H9 (cell line): ENCODE measurements around the gene VENTX. TPM values are rescaled to one million over a fixed set of nuclear protein-coding genes. Genes with fewer than 3 reads are reported as not detected.

Experiments
- DNase-seq: peaks from one replicate; pipeline ENCODE4 v3.0.0-alpha.2; 2017
- H2AFZ ChIP-seq: one replicate; pipeline ENCODE4 v1.6.1; 2013; ENCODE audit warnings: mild to moderate bottlenecking, low read length, control low read depth, moderate library complexity
- H2AK5ac ChIP-seq: 2 replicates; pipeline ENCODE4 v1.6.1; 2013; ENCODE audit warnings: low read length, control low read depth, mixed read lengths; ENCODE audit not compliant: insufficient read length
- H2BK120ac ChIP-seq: one replicate; pipeline ENCODE4 v1.6.1; 2013; ENCODE audit warnings: low read depth, mild to moderate bottlenecking, low read length, control low read depth, inconsistent platforms; ENCODE audit not compliant: poor library complexity, severe bottlenecking
- H2BK12ac ChIP-seq: 2 replicates; pipeline ENCODE4 v1.6.1; 2013; ENCODE audit warnings: low read length, control low read depth, mixed read lengths, low read depth; ENCODE audit not compliant: insufficient read length
- H2BK15ac ChIP-seq: 2 replicates; pipeline ENCODE4 v1.6.1; 2013; ENCODE audit warnings: low read depth, low read length, control low read depth
- H2BK20ac ChIP-seq: one replicate; pipeline ENCODE4 v1.6.1; 2013; ENCODE audit warnings: low read depth, mild to moderate bottlenecking, low read length, control low read depth, inconsistent platforms; ENCODE audit not compliant: poor library complexity, severe bottlenecking
- H2BK5ac ChIP-seq: 2 replicates; pipeline ENCODE4 v1.6.1; 2013; ENCODE audit warnings: low read length, control low read depth, mixed read lengths; ENCODE audit not compliant: insufficient read length
- H3K14ac ChIP-seq: 2 replicates; pipeline ENCODE4 v1.6.1; 2013; ENCODE audit warnings: low read length, control low read depth; ENCODE audit not compliant: insufficient read depth
- H3K18ac ChIP-seq: 2 replicates; pipeline ENCODE4 v1.6.1; 2013; ENCODE audit warnings: low read depth, mild to moderate bottlenecking, mixed read lengths, low read length, control low read depth; ENCODE audit not compliant: insufficient read length
- H3K23ac ChIP-seq: 2 replicates; pipeline ENCODE4 v1.6.1; 2013; ENCODE audit warnings: low read length, control low read depth, mixed read lengths, low read depth; ENCODE audit not compliant: insufficient read length
- H3K23me2 ChIP-seq: 2 replicates; pipeline ENCODE4 v1.6.1; 2013; ENCODE audit warnings: low read depth, mild to moderate bottlenecking, mixed read lengths, low read length, control low read depth; ENCODE audit not compliant: insufficient read length, poor library complexity, severe bottlenecking
- H3K27ac ChIP-seq: 2 replicates; pipeline ENCODE4 v1.5.1; 2013; ENCODE audit warnings: low read length, control low read depth, mixed read lengths, low read depth; ENCODE audit not compliant: insufficient read length
- H3K27me3 ChIP-seq: 2 replicates; pipeline ENCODE4 v1.6.1; 2013; ENCODE audit warnings: low read length, control low read depth, inconsistent platforms; ENCODE audit not compliant: insufficient read depth
- H3K4ac ChIP-seq: 2 replicates; pipeline ENCODE4 v1.6.1; 2013; ENCODE audit warnings: low read depth, mild to moderate bottlenecking, control low read depth, inconsistent platforms, low read length, moderate library complexity
- H3K4me1 ChIP-seq: 2 replicates; pipeline ENCODE4 v1.6.1; 2013; ENCODE audit warnings: low read length, control low read depth, inconsistent platforms; ENCODE audit not compliant: insufficient read depth
- H3K4me2 ChIP-seq: 2 replicates; pipeline ENCODE4 v1.6.1; 2013; ENCODE audit warnings: low read length, control low read depth, mixed read lengths; ENCODE audit not compliant: insufficient read length, insufficient read depth
- H3K56ac ChIP-seq: 2 replicates; pipeline ENCODE4 v1.6.1; 2013; ENCODE audit warnings: low read depth, mild to moderate bottlenecking, mixed read lengths, low read length, control low read depth; ENCODE audit not compliant: insufficient read length
- H3K79me1 ChIP-seq: 2 replicates; pipeline ENCODE4 v1.6.1; 2013; ENCODE audit warnings: low read depth, mild to moderate bottlenecking, moderate library complexity, low read length, control low read depth, inconsistent platforms; ENCODE audit not compliant: insufficient read depth, poor library complexity, severe bottlenecking
- H3K79me2 ChIP-seq: 2 replicates; pipeline ENCODE4 v1.6.1; 2013; ENCODE audit warnings: low read length, control low read depth, inconsistent platforms; ENCODE audit not compliant: insufficient read depth
- H3K9ac ChIP-seq: 2 replicates; pipeline ENCODE4 v1.6.1; 2013; ENCODE audit warnings: low read length, control low read depth, mixed read lengths; ENCODE audit not compliant: insufficient read length; ENCODE audit errors: extremely low read depth
- H3K9me3 ChIP-seq: one replicate; pipeline ENCODE4 v1.6.1; 2013; ENCODE audit warnings: low read depth, low read length, inconsistent platforms; ENCODE audit not compliant: control insufficient read depth
- H3T11ph ChIP-seq: one replicate; pipeline ENCODE4 v1.6.1; 2013; ENCODE audit warnings: mild to moderate bottlenecking, low read length, control low read depth, inconsistent platforms
- H4K20me1 ChIP-seq: one replicate; pipeline ENCODE4 v1.6.1; 2013; ENCODE audit not compliant: control insufficient read depth, insufficient read length, insufficient read depth
- H4K5ac ChIP-seq: 2 replicates; pipeline ENCODE4 v1.6.1; 2013; ENCODE audit warnings: low read depth, mild to moderate bottlenecking, mixed read lengths, low read length, control low read depth; ENCODE audit not compliant: insufficient read length
- H4K8ac ChIP-seq: replicated peaks from 2 replicates; pipeline ENCODE4 v1.6.1; 2013; ENCODE audit warnings: low read length, control low read depth, mixed read lengths, low read depth; ENCODE audit not compliant: insufficient read length
- H4K91ac ChIP-seq: 2 replicates; pipeline ENCODE4 v1.6.1; 2013; ENCODE audit warnings: low read depth, mild to moderate bottlenecking, moderate library complexity, mixed read lengths, low read length, control low read depth; ENCODE audit not compliant: insufficient read length
- H3K27ac Mint-ChIP-seq, 3 experiments: 2 replicates in 2 of 3; 3 replicates in 1 of 3; pipeline ENCODE4 v1.8.0; 2020 to 2021; ENCODE audit warnings: mixed read lengths in 3 of 3, mild to moderate bottlenecking in 1 of 3, moderate library complexity in 1 of 3
- H3K27me3 Mint-ChIP-seq: 2 replicates; pipeline ENCODE4 v1.8.0; 2021; ENCODE audit warnings: low read depth, mild to moderate bottlenecking, moderate library complexity, mixed read lengths
- H3K36me3 Mint-ChIP-seq, 3 experiments: 2 replicates in 2 of 3; 3 replicates in 1 of 3; pipeline ENCODE4 v1.8.0; 2020 to 2021; ENCODE audit warnings: low read depth in 3 of 3, mixed read lengths in 3 of 3; ENCODE audit not compliant: insufficient read depth in 1 of 3
- H3K4me1 Mint-ChIP-seq, 2 experiments: 2 replicates each; pipeline ENCODE4 v1.8.0; 2020; ENCODE audit warnings: mixed read lengths in 2 of 2
- H3K4me3 Mint-ChIP-seq, 2 experiments: 2 replicates in 1 of 2; 3 replicates in 1 of 2; pipeline ENCODE4 v1.8.0; 2020 to 2021; ENCODE audit warnings: mild to moderate bottlenecking in 2 of 2, mixed read lengths in 2 of 2, moderate library complexity in 1 of 2
- H3K9me3 Mint-ChIP-seq, 2 experiments: 2 replicates in 1 of 2; 3 replicates in 1 of 2; pipeline ENCODE4 v1.8.0; 2020; ENCODE audit warnings: mild to moderate bottlenecking in 2 of 2, mixed read lengths in 2 of 2, moderate library complexity in 1 of 2
- WGBS: extraction: QIAGEN DNeasy Blood & Tissue Kit; methylation state at CpG from one replicate; pipeline ENCODE4 v1.1.7; 2013; ENCODE audit warnings: missing lambda C conversion rate, low lambda C conversion rate, mixed read lengths; ENCODE audit not compliant: insufficient read length; ENCODE audit errors: extremely low coverage; 5-methylcytosine and 5-hydroxymethylcytosine counted together
- total RNA-seq: library from RNA; stranded (reverse); gene quantifications from 2 replicates; pipeline ENCODE4 v1.2.1, GENCODE V29; 2021
- TF ChIP-seq, protein P1 (sequence below): fragments of 200-600 bp; sonication (generic); conservative IDR thresholded peaks from 3 replicates; pipeline ENCODE4 v1.8.0; 2021; ENCODE audit warnings: antibody characterized with exemption, mild to moderate bottlenecking

The VENTX gene
- total RNA-seq, 1 experiment from 2014 or later: 10.9 TPM

DNA sequence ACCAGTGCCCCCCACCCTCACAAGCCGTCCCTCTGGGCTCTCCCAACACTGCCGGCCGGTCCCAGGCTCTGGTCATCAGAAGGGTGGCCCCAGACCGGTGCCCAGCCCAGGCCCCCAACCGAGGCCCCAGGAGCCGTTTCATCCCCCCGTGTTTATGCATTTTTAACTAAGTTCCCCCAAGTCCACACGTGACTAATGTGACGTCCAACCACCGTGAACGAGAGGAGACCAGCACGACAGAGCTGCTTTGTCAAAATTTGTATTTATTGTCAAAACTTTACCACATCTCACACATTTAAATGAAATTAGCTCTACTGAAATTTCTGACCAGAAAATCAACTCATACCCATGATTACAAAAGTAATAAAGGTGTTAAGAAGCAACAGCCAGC, 8.6 kb downstream of the VENTX start:
- H2BK12ac ChIP-seq: no peak overlapping the region
- H2BK120ac ChIP-seq: no peak overlapping the region
- DNase-seq: no peak
- no peaks in the 10 kb centered on the region for H3K79me1 ChIP-seq
- peaks cover 23 to 31% of the 10 kb centered on the region in 2 experiments for H3K4me1 Mint-ChIP-seq
- H3K23me2 ChIP-seq: no peaks in the 10 kb centered on the region
- H4K8ac ChIP-seq: no peak overlapping the region
- no peak overlapping the region for H3K27ac ChIP-seq
- no peak overlapping the region for H3K4ac ChIP-seq
- no peak overlapping the region for H3T11ph ChIP-seq
- H2AFZ ChIP-seq: no peak overlapping the region
- H2BK20ac ChIP-seq: no peak overlapping the region
- TF ChIP-seq, protein P1, sequence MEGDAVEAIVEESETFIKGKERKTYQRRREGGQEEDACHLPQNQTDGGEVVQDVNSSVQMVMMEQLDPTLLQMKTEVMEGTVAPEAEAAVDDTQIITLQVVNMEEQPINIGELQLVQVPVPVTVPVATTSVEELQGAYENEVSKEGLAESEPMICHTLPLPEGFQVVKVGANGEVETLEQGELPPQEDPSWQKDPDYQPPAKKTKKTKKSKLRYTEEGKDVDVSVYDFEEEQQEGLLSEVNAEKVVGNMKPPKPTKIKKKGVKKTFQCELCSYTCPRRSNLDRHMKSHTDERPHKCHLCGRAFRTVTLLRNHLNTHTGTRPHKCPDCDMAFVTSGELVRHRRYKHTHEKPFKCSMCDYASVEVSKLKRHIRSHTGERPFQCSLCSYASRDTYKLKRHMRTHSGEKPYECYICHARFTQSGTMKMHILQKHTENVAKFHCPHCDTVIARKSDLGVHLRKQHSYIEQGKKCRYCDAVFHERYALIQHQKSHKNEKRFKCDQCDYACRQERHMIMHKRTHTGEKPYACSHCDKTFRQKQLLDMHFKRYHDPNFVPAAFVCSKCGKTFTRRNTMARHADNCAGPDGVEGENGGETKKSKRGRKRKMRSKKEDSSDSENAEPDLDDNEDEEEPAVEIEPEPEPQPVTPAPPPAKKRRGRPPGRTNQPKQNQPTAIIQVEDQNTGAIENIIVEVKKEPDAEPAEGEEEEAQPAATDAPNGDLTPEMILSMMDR: no peak
- no peak overlapping the region for H3K23ac ChIP-seq
- no peak overlapping the region for H3K9ac ChIP-seq
- no peaks in the 10 kb centered on the region for H3K79me2 ChIP-seq
- peaks cover 8% of the 10 kb centered on the region for H3K27me3 Mint-ChIP-seq
- H3K4me2 ChIP-seq: no peak overlapping the region
- no peak overlapping the region for H3K18ac ChIP-seq
- H2BK15ac ChIP-seq: no peak overlapping the region
- H4K20me1 ChIP-seq: no peaks in the 10 kb centered on the region
- no peaks in the 10 kb centered on the region for H3K9me3 ChIP-seq
- no CpG with 5 or more reads among the region's 12 CpGs for WGBS
- no peak overlapping the region for H3K14ac ChIP-seq
- H3K4me1 ChIP-seq: no peaks in the 10 kb centered on the region
- H3K56ac ChIP-seq: no peak overlapping the region
- no peak overlapping the region for H4K5ac ChIP-seq
- H3K4me3 Mint-ChIP-seq: no peak overlapping the region; a peak in 1 of 5 replicates
- H2BK5ac ChIP-seq: no peak overlapping the region
- H4K91ac ChIP-seq: no peak overlapping the region
- H3K27ac Mint-ChIP-seq: no peak overlapping the region; a peak in 2 of 7 replicates
- H3K27me3 ChIP-seq: no peaks in the 10 kb centered on the region
- H3K36me3 Mint-ChIP-seq: peaks cover 0 to 6% (median 0%) of the 10 kb centered on the region in 3 experiments; a peak in 3 of 7 replicates
- H2AK5ac ChIP-seq: no peak overlapping the region
- H3K9me3 Mint-ChIP-seq: no peaks in the 10 kb centered on the region; a peak in 2 of 5 replicates
